NCI-H524 treated with DMSO at 0.1 percent for 48 hours (cell line): ENCODE data around the gene PYGL.

Experiments used
- DNase-seq: peaks from one replicate; lab custom pipeline; 2025; lab: John Stamatoyannopoulos, UW

Gene PYGL

GRCh38 chr14:50871914-50872732, 72.2 kb downstream of the PYGL start, which contains the start of gene ABHD12B:
Gene ABHD12B (plus strand): TSS chr14:50872053. CDS start chr14:50872175, 122 bp downstream.
- DNase-seq, result no peak

- no peak for DNase-seq
These were observed 73.1 kb downstream of the PYGL start for GRCh38 chr14:50871228-50871627.

GRCh38 chr14:50865391-50866076, 78.7 kb downstream of the PYGL start:
- no peak for DNase-seq

GRCh38 chr14:50864946-50865345, 79.3 kb downstream of the PYGL start:
- no peak for DNase-seq

GRCh38 chr14:50864237-50864636, 80.0 kb downstream of the PYGL start:
- no peak for DNase-seq

- DNase-seq, result no peak
These were observed 82.2 kb downstream of the PYGL start for GRCh38 chr14:50862036-50862570.

GRCh38 chr14:50860478-50861086, 83.7 kb downstream of the PYGL start:
- peak; percentile 79 for DNase-seq

- DNase-seq, result no peak
These were observed 85.0 kb downstream of the PYGL start for GRCh38 chr14:50859296-50859624.

GRCh38 chr14:50856660-50857059, 87.6 kb downstream of the PYGL start:
- no peak for DNase-seq

- no peak for DNase-seq
These were observed 88.7 kb downstream of the PYGL start for GRCh38 chr14:50855558-50855957.
